HEK293 (cell line): Measurements from ENCODE around the gene ETV3.

Source experiments
- CTCF ChIA-PET: fragments of 350-600 bp; formaldehyde crosslinking; extraction: SDS; loops from one replicate; lab custom pipeline; 2021; ENCODE audit warnings: antibody characterized with exemption; lab: Yijun Ruan, JAX
- POLR2A ChIA-PET: fragments of 300-600 bp; formaldehyde crosslinking; extraction: SDS; loops from one replicate; lab custom pipeline; 2020; ENCODE audit warnings: antibody characterized with exemption, inconsistent platforms; lab: Yijun Ruan, JAX
- H3K27ac ChIP-seq: fragments of 200-500 bp; sonication (Bioruptor generic); 2 replicates; pipeline ENCODE4 v1.5.1; 2014; ENCODE audit warnings: low read depth, low read length, control low read depth, inconsistent platforms; ENCODE audit errors: extremely low read depth
- H3K36me3 ChIP-seq, 2 experiments: fragments of 200-500 bp in 1 of 2; sonication (Bioruptor generic) in 1 of 2; 1 replicate in 1 of 2; 2 replicates in 1 of 2; pipeline ENCODE4 v1.5.1; 2014 to 2017; ENCODE audit warnings: inconsistent platforms in 2 of 2, low read length in 2 of 2; ENCODE audit not compliant: control insufficient read depth in 2 of 2, insufficient read depth in 1 of 2
- H3K4me1 ChIP-seq: fragments of 200-500 bp; sonication (Bioruptor generic); 2 replicates; pipeline ENCODE4 v1.5.1; 2014; ENCODE audit warnings: mild to moderate bottlenecking, low read length, inconsistent platforms; ENCODE audit not compliant: control insufficient read depth, insufficient read depth
- H3K4me3 ChIP-seq: 2 replicates; pipeline ENCODE4 v1.5.1; 2011; ENCODE audit warnings: low read depth, mild to moderate bottlenecking, control low read depth, low read length, moderate library complexity
- H3K9me3 ChIP-seq: fragments of 200-500 bp; sonication (Bioruptor generic); 2 replicates; pipeline ENCODE4 v1.5.1; 2014; ENCODE audit warnings: low read depth, low read length, inconsistent platforms; ENCODE audit not compliant: control insufficient read depth, insufficient read depth
- KLF16 ChIP-seq: fragments of 450-650 bp; formaldehyde crosslinking; IDR thresholded peaks from 2 replicates; pipeline ENCODE4 v1.5.1; 2017; ENCODE audit warnings: missing biosample characterization, missing genetic modification characterization
- OVOL3 ChIP-seq: fragments of 450-650 bp; formaldehyde crosslinking; IDR thresholded peaks from 2 replicates; pipeline ENCODE4 v1.5.1; 2016; ENCODE audit warnings: missing biosample characterization, missing genetic modification characterization
- SALL2 ChIP-seq: fragments of 450-650 bp; formaldehyde crosslinking; IDR thresholded peaks from 2 replicates; pipeline ENCODE4 v1.5.0; 2017; ENCODE audit warnings: missing biosample characterization, mild to moderate bottlenecking, missing genetic modification characterization, borderline replicate concordance
- SETDB1 ChIP-seq: IDR thresholded peaks from one replicate; pipeline ENCODE4 v1.6.1; 2017; ENCODE audit warnings: mild to moderate bottlenecking, low read length, moderate library complexity, mixed read lengths; ENCODE audit not compliant: insufficient read length
- TCF7L2 ChIP-seq: IDR thresholded peaks from 2 replicates; pipeline ENCODE4 v1.6.1; 2011; ENCODE audit warnings: low read depth, mild to moderate bottlenecking, inconsistent platforms, low read length, moderate library complexity, borderline replicate concordance
- ZNF146 ChIP-seq: fragments of 450-650 bp; formaldehyde crosslinking; IDR thresholded peaks from 2 replicates; pipeline ENCODE4 v1.5.1; 2016; ENCODE audit warnings: missing biosample characterization, missing genetic modification characterization
- ZNF341 ChIP-seq: fragments of 450-650 bp; formaldehyde crosslinking; IDR thresholded peaks from 2 replicates; pipeline ENCODE4; 2016; ENCODE audit warnings: low read depth, missing biosample characterization, missing genetic modification characterization
- ZNF423 ChIP-seq: fragments of 450-650 bp; formaldehyde crosslinking; IDR thresholded peaks from 2 replicates; pipeline ENCODE4 v1.5.1; 2016; ENCODE audit warnings: missing biosample characterization, missing genetic modification characterization
- ZNF433 ChIP-seq: fragments of 450-650 bp; formaldehyde crosslinking; IDR thresholded peaks from 2 replicates; pipeline ENCODE4 v1.5.1; 2016; ENCODE audit warnings: missing biosample characterization, missing genetic modification characterization, low read depth
- ZNF777 ChIP-seq: fragments of 450-650 bp; formaldehyde crosslinking; IDR thresholded peaks from 2 replicates; pipeline ENCODE4 v1.5.1; 2017; ENCODE audit warnings: missing biosample characterization, missing genetic modification characterization, borderline replicate concordance
- ZNF785 ChIP-seq: fragments of 450-650 bp; formaldehyde crosslinking; IDR thresholded peaks from 2 replicates; pipeline ENCODE4 v1.5.1; 2016; ENCODE audit warnings: missing biosample characterization, missing genetic modification characterization
- ZNF843 ChIP-seq: fragments of 450-650 bp; formaldehyde crosslinking; IDR thresholded peaks from 2 replicates; pipeline ENCODE4 v1.5.1; 2016; ENCODE audit warnings: missing biosample characterization, missing genetic modification characterization
- TF ChIP-seq, protein P1 (sequence below): fragments of 450-650 bp; formaldehyde crosslinking; IDR thresholded peaks from 2 replicates; pipeline ENCODE4 v1.5.1; 2016; ENCODE audit warnings: missing biosample characterization, missing genetic modification characterization
- TF ChIP-seq, protein P2 (sequence below): fragments of 450-650 bp; IDR thresholded peaks from 2 replicates; pipeline ENCODE4 v1.5.1; 2018; ENCODE audit warnings: missing biosample characterization, mild to moderate bottlenecking, missing genetic modification characterization
- TF ChIP-seq, protein P3 (sequence below): fragments of 450-650 bp; formaldehyde crosslinking; IDR thresholded peaks from 2 replicates; pipeline ENCODE4 v1.5.1; 2016; ENCODE audit warnings: missing biosample characterization, missing genetic modification characterization
- TF ChIP-seq, protein P4 (sequence below): fragments of 450-650 bp; formaldehyde crosslinking; IDR thresholded peaks from 2 replicates; pipeline ENCODE4 v1.5.1; 2016; ENCODE audit warnings: missing biosample characterization, missing genetic modification characterization
- TF ChIP-seq, protein P5 (sequence below): fragments of 450-650 bp; formaldehyde crosslinking; IDR thresholded peaks from 2 replicates; pipeline ENCODE4 v1.5.1; 2016; ENCODE audit warnings: missing biosample characterization, missing genetic modification characterization
- TF ChIP-seq, protein P6 (sequence below): sonication (generic); formaldehyde crosslinking; IDR thresholded peaks from 2 replicates; pipeline ENCODE4 v1.8.1; 2022; ENCODE audit warnings: mild to moderate bottlenecking, moderate library complexity, missing genetic modification reagents

Gene ETV3

DNA sequence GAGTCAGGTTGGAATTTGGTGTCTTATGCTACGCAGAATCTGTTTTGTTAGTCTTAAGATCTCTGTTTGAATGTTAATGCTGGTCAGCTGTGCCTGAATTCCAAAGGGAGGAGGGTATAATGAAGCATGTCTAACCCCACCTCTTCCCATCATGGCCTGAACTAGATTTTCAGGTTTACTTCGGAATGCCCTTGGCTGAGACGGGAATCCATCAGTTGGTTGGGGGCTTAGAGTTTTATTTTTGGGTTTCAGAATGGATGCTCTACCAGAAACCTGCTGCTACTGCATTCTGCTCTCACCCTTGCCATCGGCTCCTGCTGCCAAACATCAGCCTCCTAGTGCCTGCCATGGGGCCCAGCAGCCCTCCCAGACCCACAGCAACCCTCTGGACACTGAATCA, 24.1 kb upstream of the ETV3 start (continued):
- TF ChIP-seq, protein P1, sequence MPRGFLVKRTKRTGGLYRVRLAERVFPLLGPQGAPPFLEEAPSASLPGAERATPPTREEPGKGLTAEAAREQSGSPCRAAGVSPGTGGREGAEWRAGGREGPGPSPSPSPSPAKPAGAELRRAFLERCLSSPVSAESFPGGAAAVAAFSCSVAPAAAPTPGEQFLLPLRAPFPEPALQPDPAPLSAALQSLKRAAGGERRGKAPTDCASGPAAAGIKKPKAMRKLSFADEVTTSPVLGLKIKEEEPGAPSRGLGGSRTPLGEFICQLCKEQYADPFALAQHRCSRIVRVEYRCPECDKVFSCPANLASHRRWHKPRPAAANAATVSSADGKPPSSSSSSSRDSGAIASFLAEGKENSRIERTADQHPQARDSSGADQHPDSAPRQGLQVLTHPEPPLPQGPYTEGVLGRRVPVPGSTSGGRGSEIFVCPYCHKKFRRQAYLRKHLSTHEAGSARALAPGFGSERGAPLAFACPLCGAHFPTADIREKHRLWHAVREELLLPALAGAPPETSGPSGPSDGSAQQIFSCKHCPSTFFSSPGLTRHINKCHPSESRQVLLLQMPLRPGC (tag by site-specific recombination): no peak
- TF ChIP-seq, protein P2, sequence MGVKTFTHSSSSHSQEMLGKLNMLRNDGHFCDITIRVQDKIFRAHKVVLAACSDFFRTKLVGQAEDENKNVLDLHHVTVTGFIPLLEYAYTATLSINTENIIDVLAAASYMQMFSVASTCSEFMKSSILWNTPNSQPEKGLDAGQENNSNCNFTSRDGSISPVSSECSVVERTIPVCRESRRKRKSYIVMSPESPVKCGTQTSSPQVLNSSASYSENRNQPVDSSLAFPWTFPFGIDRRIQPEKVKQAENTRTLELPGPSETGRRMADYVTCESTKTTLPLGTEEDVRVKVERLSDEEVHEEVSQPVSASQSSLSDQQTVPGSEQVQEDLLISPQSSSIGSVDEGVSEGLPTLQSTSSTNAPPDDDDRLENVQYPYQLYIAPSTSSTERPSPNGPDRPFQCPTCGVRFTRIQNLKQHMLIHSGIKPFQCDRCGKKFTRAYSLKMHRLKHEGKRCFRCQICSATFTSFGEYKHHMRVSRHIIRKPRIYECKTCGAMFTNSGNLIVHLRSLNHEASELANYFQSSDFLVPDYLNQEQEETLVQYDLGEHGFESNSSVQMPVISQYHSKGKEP (tag by site-specific recombination): no peak
- TF ChIP-seq ZNF341 (tag by site-specific recombination) (no peak), KLF16 (tag by site-specific recombination) (no peak), SETDB1 (no peak), ZNF777 (tag by site-specific recombination) (no peak)
- TF ChIP-seq, protein P3, sequence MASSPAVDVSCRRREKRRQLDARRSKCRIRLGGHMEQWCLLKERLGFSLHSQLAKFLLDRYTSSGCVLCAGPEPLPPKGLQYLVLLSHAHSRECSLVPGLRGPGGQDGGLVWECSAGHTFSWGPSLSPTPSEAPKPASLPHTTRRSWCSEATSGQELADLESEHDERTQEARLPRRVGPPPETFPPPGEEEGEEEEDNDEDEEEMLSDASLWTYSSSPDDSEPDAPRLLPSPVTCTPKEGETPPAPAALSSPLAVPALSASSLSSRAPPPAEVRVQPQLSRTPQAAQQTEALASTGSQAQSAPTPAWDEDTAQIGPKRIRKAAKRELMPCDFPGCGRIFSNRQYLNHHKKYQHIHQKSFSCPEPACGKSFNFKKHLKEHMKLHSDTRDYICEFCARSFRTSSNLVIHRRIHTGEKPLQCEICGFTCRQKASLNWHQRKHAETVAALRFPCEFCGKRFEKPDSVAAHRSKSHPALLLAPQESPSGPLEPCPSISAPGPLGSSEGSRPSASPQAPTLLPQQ (tag by site-specific recombination): no peak
- TF ChIP-seq, protein P4, sequence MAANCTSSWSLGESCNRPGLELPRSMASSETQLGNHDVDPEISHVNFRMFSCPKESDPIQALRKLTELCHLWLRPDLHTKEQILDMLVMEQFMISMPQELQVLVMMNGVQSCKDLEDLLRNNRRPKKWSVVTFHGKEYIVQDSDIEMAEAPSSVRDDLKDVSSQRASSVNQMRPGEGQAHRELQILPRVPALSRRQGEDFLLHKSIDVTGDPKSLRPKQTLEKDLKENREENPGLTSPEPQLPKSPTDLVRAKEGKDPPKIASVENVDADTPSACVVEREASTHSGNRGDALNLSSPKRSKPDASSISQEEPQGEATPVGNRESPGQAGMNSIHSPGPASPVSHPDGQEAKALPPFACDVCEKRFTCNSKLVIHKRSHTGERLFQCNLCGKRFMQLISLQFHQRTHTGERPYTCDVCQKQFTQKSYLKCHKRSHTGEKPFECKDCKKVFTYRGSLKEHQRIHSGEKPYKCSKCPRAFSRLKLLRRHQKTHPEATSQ (tag by site-specific recombination): no peak
- TF ChIP-seq, all 188 proteins: peak for 0

DNA sequence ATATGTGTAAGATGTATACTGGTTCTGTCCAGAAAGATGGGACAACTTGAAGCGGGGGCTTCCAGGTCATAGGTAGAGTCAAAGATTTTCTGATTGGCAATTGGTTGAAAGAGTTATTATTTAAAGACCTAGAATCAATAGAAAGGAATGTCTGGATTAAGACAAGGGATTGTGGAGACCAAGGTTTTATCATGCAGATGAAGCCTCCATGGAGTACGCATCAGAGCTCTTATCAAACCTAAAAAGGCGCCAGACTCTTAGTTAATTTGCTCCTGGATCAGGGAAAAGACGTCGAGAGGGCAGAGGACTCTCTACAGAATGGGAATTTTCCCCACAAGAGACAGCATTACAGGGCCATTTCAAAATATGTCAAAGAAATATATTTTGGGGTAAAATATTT, 23.7 kb upstream of the ETV3 start:
- Histone ChIP-seq H3K9me3 (no peaks in the 10 kb centered on the region), H3K4me1 (no peaks in the 10 kb centered on the region), H3K4me3 (no peak overlapping the region), H3K27ac (no peak overlapping the region), H3K36me3 (no peaks in the 10 kb centered on the region)
- no peak for TF ChIP-seq ZNF433 (tag by site-specific recombination)
- TF ChIP-seq ZNF843 (tag by site-specific recombination): no peak
- TF ChIP-seq TCF7L2: no peak
- ChIA-PET CTCF (interaction anchor here (0.7 to 1.6 kb wide), 3 partner anchors 9 to 71 kb away, joined by 3 to 8 read pairs (median 4); no protein-coding TSS in a partner anchor), POLR2A (no interaction called here)

DNA sequence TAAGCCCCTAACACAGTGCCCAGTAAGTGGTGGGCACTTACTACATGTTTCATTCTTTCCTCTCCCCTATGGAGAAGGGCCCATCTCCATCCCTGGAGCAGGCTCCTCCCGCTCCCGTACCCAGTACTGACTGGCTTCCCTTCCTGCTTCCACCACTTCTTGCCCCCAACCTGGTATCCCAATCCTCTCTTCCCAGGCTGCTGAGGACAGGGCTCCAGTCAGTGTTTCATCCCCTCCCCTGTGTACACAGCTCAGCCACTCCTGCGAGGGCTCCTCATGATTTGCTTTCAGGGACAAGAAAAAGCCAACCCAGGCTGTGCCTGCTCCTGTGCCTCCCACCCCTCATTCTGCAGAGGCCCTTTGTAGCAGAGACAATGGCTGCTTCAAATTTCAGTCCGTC, 20.8 kb upstream of the ETV3 start:
- POLR2A ChIA-PET: no interaction called here
- Histone ChIP-seq H3K9me3 (no peaks in the 10 kb centered on the region), H3K27ac (no peak overlapping the region), H3K4me1 (no peaks in the 10 kb centered on the region; the same call in 1 of the 2 replicates), H3K36me3 (no peaks in the 10 kb centered on the region), H3K4me3 (no peak overlapping the region)
- TF ChIP-seq ZNF785 (tag by site-specific recombination) (no peak), ZNF146 (tag by site-specific recombination) (no peak), SALL2 (tag by site-specific recombination) (no peak), ZNF423 (tag by site-specific recombination) (no peak), OVOL3 (tag by site-specific recombination) (no peak)
- TF ChIP-seq, protein P5, sequence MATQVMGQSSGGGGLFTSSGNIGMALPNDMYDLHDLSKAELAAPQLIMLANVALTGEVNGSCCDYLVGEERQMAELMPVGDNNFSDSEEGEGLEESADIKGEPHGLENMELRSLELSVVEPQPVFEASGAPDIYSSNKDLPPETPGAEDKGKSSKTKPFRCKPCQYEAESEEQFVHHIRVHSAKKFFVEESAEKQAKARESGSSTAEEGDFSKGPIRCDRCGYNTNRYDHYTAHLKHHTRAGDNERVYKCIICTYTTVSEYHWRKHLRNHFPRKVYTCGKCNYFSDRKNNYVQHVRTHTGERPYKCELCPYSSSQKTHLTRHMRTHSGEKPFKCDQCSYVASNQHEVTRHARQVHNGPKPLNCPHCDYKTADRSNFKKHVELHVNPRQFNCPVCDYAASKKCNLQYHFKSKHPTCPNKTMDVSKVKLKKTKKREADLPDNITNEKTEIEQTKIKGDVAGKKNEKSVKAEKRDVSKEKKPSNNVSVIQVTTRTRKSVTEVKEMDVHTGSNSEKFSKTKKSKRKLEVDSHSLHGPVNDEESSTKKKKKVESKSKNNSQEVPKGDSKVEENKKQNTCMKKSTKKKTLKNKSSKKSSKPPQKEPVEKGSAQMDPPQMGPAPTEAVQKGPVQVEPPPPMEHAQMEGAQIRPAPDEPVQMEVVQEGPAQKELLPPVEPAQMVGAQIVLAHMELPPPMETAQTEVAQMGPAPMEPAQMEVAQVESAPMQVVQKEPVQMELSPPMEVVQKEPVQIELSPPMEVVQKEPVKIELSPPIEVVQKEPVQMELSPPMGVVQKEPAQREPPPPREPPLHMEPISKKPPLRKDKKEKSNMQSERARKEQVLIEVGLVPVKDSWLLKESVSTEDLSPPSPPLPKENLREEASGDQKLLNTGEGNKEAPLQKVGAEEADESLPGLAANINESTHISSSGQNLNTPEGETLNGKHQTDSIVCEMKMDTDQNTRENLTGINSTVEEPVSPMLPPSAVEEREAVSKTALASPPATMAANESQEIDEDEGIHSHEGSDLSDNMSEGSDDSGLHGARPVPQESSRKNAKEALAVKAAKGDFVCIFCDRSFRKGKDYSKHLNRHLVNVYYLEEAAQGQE: no peak
- TF ChIP-seq, protein P6, sequence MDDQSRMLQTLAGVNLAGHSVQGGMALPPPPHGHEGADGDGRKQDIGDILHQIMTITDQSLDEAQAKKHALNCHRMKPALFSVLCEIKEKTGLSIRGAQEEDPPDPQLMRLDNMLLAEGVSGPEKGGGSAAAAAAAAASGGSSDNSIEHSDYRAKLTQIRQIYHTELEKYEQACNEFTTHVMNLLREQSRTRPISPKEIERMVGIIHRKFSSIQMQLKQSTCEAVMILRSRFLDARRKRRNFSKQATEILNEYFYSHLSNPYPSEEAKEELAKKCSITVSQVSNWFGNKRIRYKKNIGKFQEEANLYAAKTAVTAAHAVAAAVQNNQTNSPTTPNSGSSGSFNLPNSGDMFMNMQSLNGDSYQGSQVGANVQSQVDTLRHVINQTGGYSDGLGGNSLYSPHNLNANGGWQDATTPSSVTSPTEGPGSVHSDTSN: no peak
- CTCF ChIA-PET: interaction anchor here (0.7 to 8.3 kb wide), 3 partner anchors 71 to 345 kb away, joined by 3 to 288 read pairs (median 4); no protein-coding TSS in a partner anchor
